A549 treated with AZD2906 at 1 μM for 4 hours (cell line): Measurements from ENCODE around the gene TALDO1. TPM values are rescaled to one million over a fixed set of nuclear protein-coding genes. Genes with fewer than 3 reads are reported as not detected.

ENCODE experiments used
- total RNA-seq: library from RNA; stranded (reverse); fragments of 200-300 nt; extraction: Qiagen RNA extraction; gene quantifications from 5 replicates; pipeline ENCODE4 v1.2.3, GENCODE V29; 2022

The TALDO1 gene
- total RNA-seq: 373 to 432 TPM (median 392 TPM) in 5 replicates

DNA sequence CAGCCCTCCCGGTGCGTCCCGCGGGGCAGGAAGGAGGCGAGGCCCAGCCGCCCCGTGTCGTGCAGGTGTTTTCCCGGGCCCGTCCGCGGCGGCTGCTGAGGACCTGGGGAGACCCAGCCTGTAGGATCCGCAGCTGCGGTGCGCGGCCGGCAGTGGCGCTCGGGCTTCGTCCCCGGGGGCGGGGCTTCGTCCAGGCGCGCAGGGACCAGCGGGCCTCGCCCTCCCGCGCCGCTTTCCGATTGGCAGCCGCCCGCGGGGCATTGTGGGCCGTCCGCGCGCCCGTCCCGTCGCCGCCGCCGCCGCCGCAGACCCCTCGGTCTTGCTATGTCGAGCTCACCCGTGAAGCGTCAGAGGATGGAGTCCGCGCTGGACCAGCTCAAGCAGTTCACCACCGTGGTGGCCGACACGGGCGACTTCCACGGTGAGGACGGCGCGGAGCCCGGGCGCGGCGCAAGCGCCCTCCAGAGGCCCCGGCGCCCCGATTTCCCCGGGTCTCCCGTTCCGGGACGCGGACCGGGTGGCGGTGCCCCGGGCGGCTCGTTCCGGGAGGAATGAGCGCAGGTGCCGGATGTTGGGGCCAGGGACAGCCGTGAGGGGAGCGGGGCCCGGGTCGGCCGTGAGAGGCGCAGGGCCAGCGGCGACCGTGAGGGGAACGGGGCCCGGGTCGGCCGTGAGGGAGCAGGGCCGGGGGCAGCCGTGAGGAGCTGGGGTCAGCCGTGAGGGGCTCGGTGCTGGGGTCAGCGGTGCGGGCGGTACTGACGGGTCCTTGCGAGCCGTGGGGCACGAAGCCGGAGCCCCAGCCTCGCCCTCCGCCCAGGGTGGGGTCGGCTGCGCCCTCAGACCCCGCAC is at the start of gene TALDO1:
TSS of gene TALDO1 (plus strand) at position 307 of the 849 bp plus-strand sequence. CDS start at position 325, 18 bp downstream.

DNA sequence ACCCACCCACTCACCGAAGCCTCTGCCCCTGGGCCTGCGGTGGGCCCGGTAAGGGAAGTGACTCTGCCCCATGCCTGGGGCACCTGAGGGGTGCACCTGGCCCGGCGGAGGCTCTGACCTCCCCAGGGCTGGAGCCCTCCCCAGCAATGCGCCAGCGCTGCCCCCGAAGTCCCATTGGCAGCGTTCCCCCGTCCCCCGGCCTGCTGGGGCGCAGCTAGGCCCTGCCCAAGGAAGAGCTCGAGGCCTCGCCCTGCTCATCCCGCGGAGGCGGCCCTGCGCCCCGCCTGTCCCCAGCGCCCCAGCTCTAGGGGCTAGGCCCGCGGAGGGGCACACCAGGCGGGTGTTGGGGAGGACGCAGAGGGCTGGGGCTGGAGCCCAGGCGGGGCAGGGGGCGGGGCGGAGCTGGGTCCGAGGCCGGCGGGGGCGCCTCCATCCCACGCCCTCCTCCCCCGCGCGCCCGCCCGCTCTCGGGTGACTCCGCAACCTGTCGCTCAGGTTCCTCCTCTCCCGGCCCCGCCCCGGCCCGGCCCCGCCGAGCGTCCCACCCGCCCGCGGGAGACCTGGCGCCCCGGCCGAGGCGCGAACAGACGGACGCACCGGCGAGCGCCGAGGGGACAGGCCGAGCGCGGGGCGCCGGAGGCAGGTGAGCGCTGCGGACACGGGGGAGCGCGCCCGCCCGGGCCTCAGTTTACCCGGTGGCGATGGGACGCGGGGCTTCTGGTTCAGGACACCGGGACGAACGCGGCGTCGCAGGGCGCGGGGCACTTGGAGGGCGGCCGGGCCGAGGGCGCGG is 41.4 kb upstream of the TALDO1 start, which contains the start of gene EPS8L2:
TSS of gene EPS8L2 (plus strand) at position 586 of the 793 bp plus-strand sequence. CDS start 3,177 bp downstream, outside the sequence.

DNA sequence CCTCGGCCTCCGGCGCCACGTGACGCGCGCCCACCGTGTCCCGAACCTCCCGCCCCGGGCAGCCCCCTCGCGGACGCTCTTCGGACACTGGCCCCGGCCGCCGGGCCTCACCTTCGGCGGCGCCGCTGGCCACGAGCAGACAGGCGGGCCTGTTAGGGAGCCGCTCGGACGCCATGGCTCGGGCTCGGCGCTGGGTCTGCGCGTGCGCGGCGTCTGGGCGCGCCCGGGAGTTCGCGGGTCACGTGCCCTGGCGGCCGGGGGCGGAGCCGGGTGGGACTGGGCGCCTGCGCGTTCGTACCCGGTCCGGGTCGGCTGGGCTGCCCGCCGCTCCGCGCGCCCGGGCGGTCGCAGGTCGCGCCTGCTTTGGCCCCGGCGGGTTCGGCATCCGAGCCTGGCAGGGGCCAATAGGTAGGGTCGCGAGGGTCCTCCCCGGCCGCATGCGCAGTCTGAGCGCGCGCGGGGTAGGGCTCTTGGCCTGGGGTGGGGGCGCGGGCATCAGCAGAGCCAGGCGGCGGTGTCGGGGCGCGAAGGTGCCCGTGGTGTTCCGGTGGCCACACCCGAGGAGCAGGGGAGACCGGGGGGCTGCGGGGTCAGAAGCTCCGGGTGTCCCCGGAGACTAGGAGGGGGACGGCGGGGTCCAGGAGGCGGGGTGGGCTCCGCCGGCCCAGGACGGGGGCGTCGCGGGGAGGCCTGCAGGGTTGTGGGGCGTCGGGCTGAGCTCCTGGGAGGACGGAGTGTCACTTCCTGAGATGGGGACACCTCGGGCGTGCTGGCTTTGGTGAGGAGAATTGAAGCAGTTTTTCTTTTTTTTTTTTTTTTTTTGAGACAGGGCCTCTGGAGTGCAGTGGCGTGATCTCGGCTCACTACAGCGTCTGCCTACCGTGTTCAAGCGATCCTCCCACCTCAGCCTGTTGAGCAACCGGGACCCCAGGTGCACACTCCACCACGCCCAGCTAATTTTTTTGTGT is 30.3 kb downstream of the TALDO1 start, which contains the start of gene GATD1:
TSS of gene GATD1 (minus strand) at position 200 of the 968 bp plus-strand sequence. CDS start at position 175, 25 bp downstream.

DNA sequence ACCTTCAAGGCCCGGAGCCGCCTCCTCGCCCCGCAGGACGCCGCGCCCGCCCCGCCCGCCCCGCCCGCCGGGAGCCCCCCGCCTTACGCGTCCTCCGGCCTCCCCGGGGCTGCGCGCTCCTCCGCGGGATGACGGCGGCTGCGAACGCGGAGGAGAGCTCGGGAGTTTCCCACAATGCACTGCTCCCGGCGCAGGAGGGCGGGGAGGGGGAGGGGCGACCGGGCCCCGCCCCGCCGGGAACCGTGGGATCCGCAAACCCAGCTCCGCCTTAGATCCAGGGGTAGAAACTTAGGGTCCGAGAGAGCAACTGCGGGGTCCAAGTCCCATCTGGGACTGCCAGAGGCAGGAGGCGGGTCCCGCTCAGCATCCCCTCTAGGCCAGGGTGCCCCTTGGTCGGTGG is 42.7 kb downstream of the TALDO1 start, which contains the start of gene CEND1:
TSS of gene CEND1 (minus strand) at position 148 of the 400 bp plus-strand sequence. CDS start 1,514 bp downstream, outside the sequence.

DNA sequence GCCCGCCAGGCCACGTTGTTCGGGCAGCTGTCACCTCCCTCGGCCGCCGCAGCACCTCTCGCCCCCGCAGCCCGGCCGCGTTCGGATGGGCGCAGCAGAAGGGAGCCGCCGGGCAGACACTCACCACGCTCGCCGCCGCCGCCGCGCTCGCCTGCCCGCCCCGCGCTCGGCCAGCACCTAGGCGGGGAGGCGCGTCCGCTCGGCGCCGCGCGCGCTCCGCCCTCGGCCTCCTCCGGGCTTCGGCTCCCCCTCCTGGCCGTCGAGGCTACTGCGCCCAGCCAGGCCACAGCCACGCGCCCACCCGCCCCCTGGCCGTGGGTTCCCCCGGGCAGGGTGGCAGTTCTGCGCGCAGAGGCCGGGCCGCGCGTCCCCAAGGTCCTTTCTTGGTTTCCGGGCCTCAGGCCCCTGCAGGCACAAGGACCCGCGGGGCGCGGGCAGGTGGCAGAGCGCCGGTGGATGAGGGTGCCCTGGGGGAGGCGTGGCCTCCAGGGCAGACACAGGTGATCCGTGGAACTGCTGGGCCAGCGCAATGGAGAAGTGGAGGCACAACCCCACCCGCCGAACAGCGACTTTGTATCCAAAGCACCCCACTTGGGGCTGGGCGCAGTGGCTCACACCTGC is 50.9 kb downstream of the TALDO1 start, which contains the start of gene SLC25A22:
TSS of gene SLC25A22 (minus strand) at position 189 of the 621 bp plus-strand sequence. CDS start 3,275 bp downstream, outside the sequence.

DNA sequence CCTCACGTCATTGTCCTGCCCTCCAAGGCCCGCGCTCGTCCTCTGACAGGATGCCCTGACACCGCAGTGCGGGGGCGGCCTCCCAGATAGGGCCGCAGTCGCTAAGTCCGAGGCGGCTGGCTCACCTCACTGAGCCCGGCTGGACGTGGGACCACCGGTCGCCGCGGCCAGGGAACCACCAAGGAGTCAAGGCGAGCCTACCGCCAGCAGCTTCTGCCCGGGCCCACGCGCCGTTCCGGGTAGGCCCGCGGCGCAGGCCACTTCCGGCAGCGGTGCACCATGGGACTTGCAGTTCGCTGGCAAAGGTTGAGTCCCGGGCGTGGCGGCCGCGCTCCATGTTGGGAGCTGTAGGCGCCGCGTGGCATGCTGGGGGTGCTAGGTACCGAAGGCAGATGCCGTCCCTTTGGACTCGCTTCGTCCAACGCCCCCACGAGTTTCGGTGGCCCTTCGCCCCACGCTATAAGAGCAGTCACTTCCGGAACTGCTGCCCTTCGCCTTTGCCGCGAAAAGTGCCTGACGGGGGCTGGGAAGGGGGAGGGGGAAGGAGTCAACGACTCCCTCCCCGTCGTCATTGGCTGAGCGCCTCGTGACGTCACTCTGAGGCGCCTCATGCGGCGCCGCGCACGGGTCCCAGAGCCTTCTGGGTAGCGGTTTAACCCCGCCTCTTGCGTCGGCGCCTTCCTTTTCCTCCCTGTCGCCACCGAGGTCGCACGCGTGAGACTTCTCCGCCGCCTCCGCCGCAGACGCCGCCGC is 62.2 kb downstream of the TALDO1 start, which contains the start of gene RPLP2:
TSS of gene RPLP2 (plus strand) at position 681 of the 753 bp plus-strand sequence. CDS start 268 bp downstream, outside the sequence.

Other genes with a start within 250 kb of the TALDO1 start
- gene RNH1, start 240.2 kb upstream of the TALDO1 start, total RNA-seq: 144 to 193 TPM (median 179 TPM) in 5 replicates
- gene HRAS, start 211.9 kb upstream of the TALDO1 start, total RNA-seq: 118 to 183 TPM (median 159 TPM) in 5 replicates
- gene LRRC56, start 209.9 kb upstream of the TALDO1 start, total RNA-seq: 0.65 to 1.1 TPM (median 0.94 TPM) in 5 replicates
- 1.4 to 3.0 TPM (median 2.9 TPM) in 5 replicates for gene LMNTD2, start 186.7 kb upstream of the TALDO1 start, total RNA-seq
- 48.7 to 64.3 TPM (median 60.3 TPM) in 5 replicates for gene RASSF7, start 186.5 kb upstream of the TALDO1 start, total RNA-seq
- 32.6 to 39.0 TPM (median 36.7 TPM) in 5 replicates for gene PHRF1, start 171.0 kb upstream of the TALDO1 start, total RNA-seq
- gene IRF7, start 131.5 kb upstream of the TALDO1 start, total RNA-seq: 4.5 to 8.4 TPM (median 7.3 TPM) in 5 replicates
- gene CDHR5, start 122.5 kb upstream of the TALDO1 start, total RNA-seq: 0.03 to 0.41 TPM (median 0.09 TPM) in 5 replicates
- not detected in 5 replicates for gene SCT, start 120.3 kb upstream of the TALDO1 start, total RNA-seq
- 0.20 to 0.34 TPM (median 0.29 TPM) in 5 replicates for gene DRD4, start 110.2 kb upstream of the TALDO1 start, total RNA-seq
- 32.1 to 37.2 TPM (median 36.5 TPM) in 5 replicates for gene DEAF1, start 52.2 kb upstream of the TALDO1 start, total RNA-seq
- 8.1 to 12.3 TPM (median 10.8 TPM) in 5 replicates for gene TMEM80, start 51.6 kb upstream of the TALDO1 start, total RNA-seq
- gene EPS8L2, start 41.2 kb upstream of the TALDO1 start, total RNA-seq: 75.7 to 126 TPM (median 112 TPM) in 5 replicates
- 40.1 to 46.1 TPM (median 41.7 TPM) in 5 replicates for gene GATD1, start 30.0 kb downstream of the TALDO1 start, total RNA-seq
- 1.6 to 2.9 TPM (median 2.1 TPM) in 5 replicates for gene CEND1, start 42.6 kb downstream of the TALDO1 start, total RNA-seq
- 21.2 to 36.1 TPM (median 32.3 TPM) in 5 replicates for gene SLC25A22, start 50.8 kb downstream of the TALDO1 start, total RNA-seq
- 9.0 to 15.5 TPM (median 13.9 TPM) in 5 replicates for gene PIDD1, start 57.8 kb downstream of the TALDO1 start, total RNA-seq
- gene RPLP2, start 62.5 kb downstream of the TALDO1 start, total RNA-seq: 1,597 to 2,654 TPM (median 2,318 TPM) in 5 replicates
- 37.0 to 61.7 TPM (median 57.7 TPM) in 5 replicates for gene PNPLA2, start 71.5 kb downstream of the TALDO1 start, total RNA-seq
- 3.3 to 7.2 TPM (median 6.2 TPM) in 5 replicates for gene CRACR2B, start 80.5 kb downstream of the TALDO1 start, total RNA-seq
- 840 to 907 TPM (median 868 TPM) in 5 replicates for gene CD151, start 85.5 kb downstream of the TALDO1 start, total RNA-seq
- 554 to 741 TPM (median 647 TPM) in 5 replicates for gene POLR2L, start 95.1 kb downstream of the TALDO1 start, total RNA-seq
- gene TSPAN4, start 95.4 kb downstream of the TALDO1 start, total RNA-seq: 136 to 205 TPM (median 200 TPM) in 5 replicates
- 72.1 to 77.3 TPM (median 74.4 TPM) in 5 replicates for gene CHID1, start 163.3 kb downstream of the TALDO1 start, total RNA-seq
- 26.6 to 35.8 TPM (median 33.6 TPM) in 5 replicates for gene AP2A2, start 178.4 kb downstream of the TALDO1 start, total RNA-seq